ENCODE measurements around the gene TSPAN14.

The TSPAN14 gene

DNA sequence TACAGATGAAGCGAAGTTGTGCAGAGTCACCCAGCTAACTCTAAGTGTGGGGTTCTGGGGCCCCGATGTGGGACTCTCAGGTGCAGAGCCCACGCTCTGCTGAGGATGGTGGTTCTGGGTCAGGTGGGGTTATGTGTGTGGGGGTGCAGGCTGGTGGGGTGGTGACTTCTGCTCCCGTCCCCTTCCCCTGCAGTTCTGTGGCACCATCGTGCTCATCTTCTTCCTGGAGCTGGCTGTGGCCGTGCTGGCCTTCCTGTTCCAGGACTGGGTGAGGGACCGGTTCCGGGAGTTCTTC is 54.9 kb downstream of the TSPAN14 start:
- no peak for DNase-seq

DNA sequence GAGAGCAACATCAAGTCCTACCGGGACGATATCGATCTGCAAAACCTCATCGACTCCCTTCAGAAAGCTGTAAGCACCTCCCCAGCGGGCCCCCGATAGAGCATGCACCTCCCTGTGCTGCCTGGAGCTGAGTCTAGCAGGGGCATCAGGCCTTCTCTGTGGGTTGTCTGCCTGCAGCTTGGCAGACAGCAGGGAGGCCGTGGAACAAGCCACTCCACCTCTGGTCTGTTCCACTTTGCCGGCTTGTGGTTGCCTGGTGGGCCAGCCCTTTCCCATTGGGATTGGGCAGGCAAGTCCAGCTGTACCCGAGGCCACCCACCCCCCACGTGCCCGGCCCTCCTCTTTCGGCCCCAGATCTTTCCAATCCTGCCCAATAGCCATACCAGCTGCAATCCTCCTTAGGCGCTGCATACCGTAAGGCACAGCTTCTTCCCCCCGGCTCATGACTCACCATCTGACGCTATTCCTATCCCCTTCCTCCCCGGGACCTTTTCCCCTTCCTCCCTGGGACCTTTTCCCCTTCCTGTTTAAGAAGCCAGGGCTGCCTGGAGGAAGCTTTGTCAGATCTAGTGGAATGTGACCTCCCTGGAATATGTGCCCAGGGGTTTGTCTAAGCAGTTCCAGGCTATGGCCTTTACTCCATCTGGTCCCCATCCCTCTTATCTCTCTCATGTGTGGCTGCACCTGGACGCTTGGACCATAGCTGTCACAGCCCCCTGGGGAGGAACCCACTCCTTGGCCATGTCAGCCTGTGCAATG is 55.5 kb downstream of the TSPAN14 start:
- no peak for DNase-seq

DNA sequence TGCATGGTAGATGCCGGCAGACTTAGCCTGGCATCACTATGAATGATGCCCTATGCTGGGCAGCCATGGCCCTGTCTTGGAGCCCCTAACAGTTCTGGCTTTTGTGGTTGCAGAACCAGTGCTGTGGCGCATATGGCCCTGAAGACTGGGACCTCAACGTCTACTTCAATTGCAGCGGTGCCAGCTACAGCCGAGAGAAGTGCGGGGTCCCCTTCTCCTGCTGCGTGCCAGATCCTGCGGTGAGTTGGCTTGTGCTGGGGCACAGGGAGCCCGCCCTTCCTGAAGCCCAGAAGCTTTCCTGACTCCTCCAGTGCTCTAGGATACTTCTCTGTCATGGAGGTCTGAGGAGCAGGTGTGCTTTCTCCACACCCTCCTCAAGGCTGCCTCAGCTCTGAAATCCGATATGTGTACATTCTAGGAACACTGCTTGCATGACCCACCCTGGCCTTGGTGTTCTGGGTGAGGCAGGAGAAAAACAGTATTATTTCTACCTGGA is 58.0 kb downstream of the TSPAN14 start:
- DNase-seq: no peak

DNA sequence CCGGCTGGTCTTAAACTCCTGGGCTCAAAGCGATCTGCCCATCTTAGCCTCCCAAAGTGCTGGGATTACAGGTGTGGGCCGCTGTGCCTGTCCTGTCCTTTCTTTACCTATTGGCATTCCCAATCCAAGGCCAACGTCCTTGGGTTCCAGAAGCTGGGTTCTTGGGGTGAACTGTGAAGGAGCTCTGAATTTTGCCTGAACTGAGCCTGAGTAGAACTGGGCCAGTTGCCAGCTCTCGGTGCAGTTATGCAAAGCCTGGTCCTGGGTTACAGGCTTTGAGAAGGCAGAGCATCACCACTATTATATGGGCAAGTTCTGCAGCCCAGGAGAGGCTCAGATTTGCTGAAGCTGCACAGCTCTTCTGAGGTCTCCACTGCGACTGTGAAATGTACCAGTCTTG is 59.0 kb downstream of the TSPAN14 start:
- no peak for DNase-seq

GRCh38 chr10:80515511-80515910 is 61.4 kb downstream of the TSPAN14 start:
- DNase-seq: no peak

GRCh38 chr10:80515941-80516340 is 61.8 kb downstream of the TSPAN14 start:
- DNase-seq: no peak

DNA sequence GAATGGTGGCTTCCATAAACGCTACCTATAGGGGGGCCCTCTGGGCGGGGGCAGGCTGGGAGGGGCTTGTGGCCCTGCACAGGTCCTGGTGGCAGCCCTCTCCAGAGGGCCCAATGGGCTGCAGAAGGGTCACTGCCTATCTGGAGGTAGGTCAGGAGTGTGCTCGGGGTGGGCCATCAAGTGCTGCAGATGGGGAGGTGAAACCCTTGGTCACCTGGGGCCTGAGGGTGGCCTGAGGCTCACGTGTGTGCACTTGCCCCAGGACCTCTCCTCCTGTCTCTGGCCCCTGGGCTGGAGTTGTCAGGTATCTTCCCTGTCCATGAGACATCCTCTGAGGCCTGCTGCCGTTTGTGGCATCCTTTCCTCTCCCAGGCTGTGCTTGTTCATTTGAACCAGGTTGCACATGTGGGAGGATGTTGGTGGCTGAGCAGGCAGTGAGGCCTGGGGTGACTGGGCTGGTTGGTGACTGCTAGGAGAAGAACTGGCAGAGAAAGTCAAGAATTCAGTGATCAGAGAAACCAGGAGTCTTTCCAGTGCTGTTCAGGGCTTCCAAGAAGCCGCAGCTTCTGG is 62.5 kb downstream of the TSPAN14 start:
- no peak for DNase-seq

GRCh38 chr10:80517416-80518142 is 63.5 kb downstream of the TSPAN14 start:
- no peak for DNase-seq

DNA sequence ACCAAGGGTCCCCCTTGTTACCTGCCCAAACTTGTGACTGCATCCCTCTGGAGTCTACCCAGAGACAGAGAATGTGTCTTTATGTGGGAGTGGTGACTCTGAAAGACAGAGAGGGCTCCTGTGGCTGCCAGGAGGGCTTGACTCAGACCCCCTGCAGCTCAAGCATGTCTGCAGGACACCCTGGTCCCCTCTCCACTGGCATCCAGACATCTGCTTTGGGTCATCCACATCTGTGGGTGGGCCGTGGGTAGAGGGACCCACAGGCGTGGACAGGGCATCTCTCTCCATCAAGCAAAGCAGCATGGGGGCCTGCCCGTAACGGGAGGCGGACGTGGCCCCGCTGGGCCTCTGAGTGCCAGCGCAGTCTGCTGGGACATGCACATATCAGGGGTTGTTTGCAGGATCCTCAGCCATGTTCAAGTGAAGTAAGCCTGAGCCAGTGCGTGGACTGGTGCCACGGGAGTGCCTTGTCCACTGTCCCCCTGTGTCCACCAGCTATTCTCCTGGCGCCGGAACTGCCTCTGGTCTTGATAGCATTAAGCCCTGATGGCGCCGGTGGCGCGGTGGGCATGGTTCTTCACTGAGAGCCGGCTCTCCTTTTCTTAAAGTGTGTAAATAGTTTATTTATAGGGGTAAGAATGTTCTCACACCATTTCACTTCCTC is 64.2 kb downstream of the TSPAN14 start:
- no peak for DNase-seq

GRCh38 chr10:80518807-80519360 is 64.8 kb downstream of the TSPAN14 start:
- no peak for DNase-seq

GRCh38 chr10:80519936-80520650 is 66.0 kb downstream of the TSPAN14 start:
- DNase-seq: no peak

GRCh38 chr10:80520661-80521470 is 66.8 kb downstream of the TSPAN14 start:
- no peak for DNase-seq

GRCh38 chr10:80522756-80523363 is 68.8 kb downstream of the TSPAN14 start:
- DNase-seq: no peak

- no peak for DNase-seq
These were observed 69.7 kb downstream of the TSPAN14 start for GRCh38 chr10:80523773-80524172.

DNA sequence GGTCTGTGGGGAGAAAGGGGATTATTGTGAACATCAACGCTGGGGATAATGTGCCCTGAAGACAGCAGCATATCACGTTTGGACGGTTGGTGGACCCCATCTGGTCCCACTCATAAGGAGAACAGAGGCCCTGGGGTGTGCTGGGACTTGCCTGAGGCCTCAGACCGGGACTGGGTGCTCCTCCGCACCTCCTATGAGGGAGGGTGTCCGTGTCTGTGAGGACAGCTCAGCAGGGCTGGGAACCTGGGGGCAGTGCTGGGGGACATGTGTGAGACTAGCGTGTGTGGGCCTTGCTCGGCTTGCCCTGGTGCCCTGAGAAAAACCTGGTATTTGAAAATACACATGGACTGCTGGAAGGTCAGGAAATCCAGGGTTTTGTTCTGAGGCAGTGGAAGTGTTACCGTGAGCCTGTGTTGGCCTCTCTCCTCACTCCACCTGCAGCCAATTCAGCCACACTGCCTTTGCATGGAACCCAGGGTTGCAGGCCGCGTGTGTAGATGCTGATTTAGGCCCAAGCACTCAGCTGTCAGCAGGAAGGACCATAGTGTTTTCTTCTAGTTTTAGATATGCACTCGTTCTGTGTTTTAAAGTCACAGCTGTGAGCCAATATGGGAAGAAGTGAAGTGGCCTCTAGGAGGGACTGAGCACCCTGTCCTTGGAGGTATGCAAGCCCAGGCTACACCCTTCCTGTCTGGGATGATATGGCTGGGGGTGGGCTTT is 70.2 kb downstream of the TSPAN14 start:
- DNase-seq: no peak

DNA sequence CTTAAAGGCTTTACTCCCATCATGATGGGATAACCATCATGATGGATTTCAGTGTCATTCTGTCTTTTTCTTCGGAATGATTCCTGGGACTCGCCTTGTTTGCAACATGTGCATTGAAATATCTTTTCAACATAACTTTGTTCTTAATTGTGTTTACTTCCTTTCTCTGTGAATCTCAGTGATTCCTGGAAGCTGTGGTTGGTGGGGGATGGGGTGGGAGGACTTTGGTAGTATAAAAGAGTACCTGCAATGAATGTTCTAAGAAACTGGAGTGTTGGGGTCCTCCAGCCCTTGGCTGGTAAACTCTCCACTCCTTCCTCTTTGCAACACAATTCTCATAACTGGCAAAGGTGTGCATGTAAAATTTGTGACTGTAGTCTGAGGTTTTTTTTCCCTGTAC is 72.1 kb downstream of the TSPAN14 start:
- no peak for DNase-seq

DNA sequence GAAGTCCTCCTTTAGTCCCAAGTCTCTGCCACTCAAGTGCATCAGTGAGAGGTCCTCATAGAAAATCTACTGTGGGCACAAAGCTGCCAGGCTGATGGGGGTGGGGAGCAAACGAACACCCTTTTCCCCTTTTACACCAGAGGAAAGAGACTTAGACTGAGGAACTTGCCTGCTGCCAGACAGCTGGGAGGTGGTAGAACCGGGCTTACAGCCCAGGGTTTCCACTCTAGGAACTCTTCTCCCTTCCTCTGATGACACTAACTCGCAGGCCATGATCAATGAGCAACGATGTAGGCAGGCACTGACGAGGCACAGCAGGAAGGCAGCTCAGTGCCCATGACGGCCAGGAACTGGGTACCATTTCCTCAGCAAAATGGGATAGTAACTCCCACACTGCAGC is 72.6 kb downstream of the TSPAN14 start:
- no peak for DNase-seq

- no peak for DNase-seq
These were observed 74.1 kb downstream of the TSPAN14 start for GRCh38 chr10:80528185-80528700.

DNA sequence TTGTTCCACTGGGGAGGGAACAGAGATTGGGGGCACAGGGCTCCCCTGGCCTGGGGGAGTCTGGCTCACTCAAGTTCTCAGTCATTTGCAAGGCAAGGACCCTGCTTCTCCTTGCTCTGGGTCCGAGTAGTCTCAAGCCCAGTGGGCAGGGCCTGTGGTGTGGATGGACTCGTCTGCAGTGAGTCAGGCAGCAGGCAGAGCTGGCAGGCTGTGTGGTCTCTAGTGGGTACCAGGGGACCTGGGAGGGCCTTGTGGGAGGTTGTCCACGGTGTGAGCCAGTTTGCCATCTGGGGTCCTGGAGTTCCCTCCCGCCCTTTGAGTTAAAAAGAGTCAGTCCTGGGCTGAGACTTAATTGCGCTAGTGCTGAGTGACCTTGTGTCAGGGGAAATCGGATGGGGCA is 74.8 kb downstream of the TSPAN14 start:
- no peak for DNase-seq

DNA sequence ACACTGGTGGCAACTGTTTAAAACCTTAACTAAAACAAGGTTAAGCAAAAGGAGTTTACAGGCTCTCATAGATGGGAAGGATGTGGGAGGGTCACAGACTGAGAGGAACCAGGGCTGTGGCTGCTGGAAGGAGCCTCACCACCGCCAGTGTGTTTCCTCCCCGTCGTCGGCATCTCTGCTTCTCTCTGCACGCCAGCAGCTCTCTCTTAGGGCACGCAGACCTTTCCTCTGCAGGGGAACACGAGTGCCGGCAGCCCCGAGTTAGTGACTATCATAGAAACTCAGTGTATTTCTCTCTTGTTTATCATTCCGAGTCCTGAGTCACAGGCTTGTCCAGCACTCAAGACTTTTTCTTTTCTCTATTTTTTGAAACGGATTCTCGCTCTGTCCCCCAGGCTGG is 75.5 kb downstream of the TSPAN14 start:
- DNase-seq: no peak

Data from right forelimb (tissue), 1 donor.